NCI-H2227 (cell line): ENCODE results near the gene XYLT2.
"Not testable (repeated sequence)": the region's sequence is repeated elsewhere in the genome, so short reads cannot be mapped to it uniquely, and the experiment has no call there.

Experiments used
- DNase-seq: peaks from one replicate; lab custom pipeline; 2025; ENCODE audit not compliant: unreplicated experiment; lab: John Stamatoyannopoulos, UW

The XYLT2 gene

GRCh38 chr17:50319306-50320004 lies 26.5 kb upstream of the XYLT2 start:
- DNase-seq: no peak

- DNase-seq: no peak
Observed at GRCh38 chr17:50322271-50322670, 23.7 kb upstream of the XYLT2 start.

GRCh38 chr17:50323060-50323459 lies 22.9 kb upstream of the XYLT2 start:
- DNase-seq: no peak

GRCh38 chr17:50325906-50326305 lies 20.0 kb upstream of the XYLT2 start:
- DNase-seq: no peak

- DNase-seq: no peak
Observed at GRCh38 chr17:50326831-50327364, 19.0 kb upstream of the XYLT2 start.

- peak; percentile 20 for DNase-seq
Observed at GRCh38 chr17:50328363-50329325, 17.3 kb upstream of the XYLT2 start.

GRCh38 chr17:50329716-50330115 lies 16.2 kb upstream of the XYLT2 start:
- no peak for DNase-seq

- no peak for DNase-seq
Observed at GRCh38 chr17:50330151-50330775, 15.7 kb upstream of the XYLT2 start.

GRCh38 chr17:50331085-50331791 lies 14.7 kb upstream of the XYLT2 start:
- DNase-seq: no peak

GRCh38 chr17:50332196-50332595 lies 13.7 kb upstream of the XYLT2 start:
- no peak for DNase-seq

GRCh38 chr17:50333291-50334057 lies 12.5 kb upstream of the XYLT2 start:
- DNase-seq: not testable (repeated sequence)

GRCh38 chr17:50337956-50338355 lies 8.0 kb upstream of the XYLT2 start:
- DNase-seq: no peak

GRCh38 chr17:50338645-50339044 lies 7.3 kb upstream of the XYLT2 start:
- no peak for DNase-seq

GRCh38 chr17:50339381-50339780 lies 6.5 kb upstream of the XYLT2 start:
- no peak for DNase-seq

- DNase-seq: no peak
Observed at GRCh38 chr17:50344731-50345365, 1.1 kb upstream of the XYLT2 start.

- peak; percentile 68 for DNase-seq
Observed at GRCh38 chr17:50346313-50347116, 589 bp downstream of the XYLT2 start.

GRCh38 chr17:50347117-50347893 lies 1.4 kb downstream of the XYLT2 start:
- DNase-seq: no peak

GRCh38 chr17:50347894-50348291 lies 2.0 kb downstream of the XYLT2 start:
- no peak for DNase-seq
